ENCODE results near the gene NLGN4X. TPM values are rescaled to one million over a fixed set of nuclear protein-coding genes. Genes with fewer than 3 reads are reported as not detected.

Gene NLGN4X
- total RNA-seq, 4 donors from 2014 or later = 6.3 to 11.7 (median 10.1) TPM

GRCh38 chrX:6026429-6026828 lies 202.2 kb downstream of the NLGN4X start:
- no peaks in the 10 kb centered on the region for H3K27me3 ChIP-seq
- H3K4me3 ChIP-seq = no peak overlapping the region
- WGBS, 2 donors = 21 to 33% methylated on average over 7 of the region's 7 CpGs
- no peaks in the 10 kb centered on the region for H3K4me1 ChIP-seq
- DNase-seq (ENCODE audit: low spot score in 2 of 2) = no peak
- H3K27ac ChIP-seq = no peak overlapping the region
- no peaks in the 10 kb centered on the region for H3K9me3 ChIP-seq
- no peaks in the 10 kb centered on the region for H3K36me3 ChIP-seq
- TF ChIP-seq CTCF (IDR thresholded peaks at IDR 0.05) (no peak), EP300 (IDR thresholded peaks at IDR 0.05) (no peak), POLR2A (IDR thresholded peaks at IDR 0.05) (no peak)

GRCh38 chrX:6024204-6024603 lies 204.5 kb downstream of the NLGN4X start:
- DNase-seq (ENCODE audit: low spot score in 2 of 2) = no peak
- Histone ChIP-seq H3K27me3 (no peaks in the 10 kb centered on the region), H3K36me3 (no peaks in the 10 kb centered on the region), H3K27ac (no peak overlapping the region), H3K9me3 (no peaks in the 10 kb centered on the region), H3K4me1 (no peaks in the 10 kb centered on the region), H3K4me3 (no peak overlapping the region)
- no peak for TF ChIP-seq CTCF (IDR thresholded peaks at IDR 0.05)
- TF ChIP-seq POLR2A (IDR thresholded peaks at IDR 0.05) = no peak
- TF ChIP-seq EP300 (IDR thresholded peaks at IDR 0.05) = no peak
- 81 to 91% methylated on average over 4 of the region's 4 CpGs for WGBS, 2 donors

- Histone ChIP-seq H3K9me3 (no peaks in the 10 kb centered on the region), H3K27me3 (no peaks in the 10 kb centered on the region), H3K27ac (no peak overlapping the region), H3K36me3 (no peaks in the 10 kb centered on the region), H3K4me3 (no peak overlapping the region), H3K4me1 (no peaks in the 10 kb centered on the region)
- WGBS, 2 donors = 19 to 20% methylated on average over 4 of the region's 4 CpGs
- TF ChIP-seq CTCF (IDR thresholded peaks at IDR 0.05) = peak; percentile 39 to 48 (median 40)
- no peak for TF ChIP-seq POLR2A (IDR thresholded peaks at IDR 0.05)
- no peak for TF ChIP-seq EP300 (IDR thresholded peaks at IDR 0.05)
- peak; percentile 13 to 35 for DNase-seq (ENCODE audit: low spot score in 2 of 2)
Measured at GRCh38 chrX:6021316-6022091, 207.2 kb downstream of the NLGN4X start.

- Histone ChIP-seq H3K4me3 (no peak overlapping the region), H3K4me1 (no peaks in the 10 kb centered on the region), H3K27me3 (no peaks in the 10 kb centered on the region), H3K27ac (no peak overlapping the region), H3K9me3 (no peaks in the 10 kb centered on the region), H3K36me3 (no peaks in the 10 kb centered on the region)
- no peak for TF ChIP-seq POLR2A (IDR thresholded peaks at IDR 0.05)
- DNase-seq (ENCODE audit: low spot score in 2 of 2) = no peak
- 73 to 74% methylated on average over 4 of the region's 4 CpGs for WGBS, 2 donors
Measured at GRCh38 chrX:6019076-6019475, 209.6 kb downstream of the NLGN4X start.

- no peak overlapping the region for H3K27ac ChIP-seq
- no peaks in the 10 kb centered on the region for H3K9me3 ChIP-seq
- DNase-seq (ENCODE audit: low spot score in 2 of 2) = no peak
- 86 to 93% methylated on average over 5 of the region's 5 CpGs for WGBS, 2 donors
- no peaks in the 10 kb centered on the region for H3K4me1 ChIP-seq
- no peak overlapping the region for H3K4me3 ChIP-seq
- no peaks in the 10 kb centered on the region for H3K27me3 ChIP-seq
- no peaks in the 10 kb centered on the region for H3K36me3 ChIP-seq
- TF ChIP-seq EP300 (IDR thresholded peaks at IDR 0.05) = no peak
- TF ChIP-seq POLR2A (IDR thresholded peaks at IDR 0.05) = no peak
- no peak for TF ChIP-seq CTCF (IDR thresholded peaks at IDR 0.05)
Measured at GRCh38 chrX:6015423-6015822, 213.2 kb downstream of the NLGN4X start.
